Activated CD4-positive, alpha-beta T cell treated with anti-CD3 and anti-CD28 coated beads for 48 hours (primary cell): ENCODE data around the gene DDAH1.
"Not testable (repeated sequence)": the region's sequence is repeated elsewhere in the genome, so short reads cannot be mapped to it uniquely, and the experiment has no call there.

Experiments used
- DNase-seq: peaks from one replicate; pipeline ENCODE4 v3.0.0-alpha.2; 2020

DDAH1 gene

DNA sequence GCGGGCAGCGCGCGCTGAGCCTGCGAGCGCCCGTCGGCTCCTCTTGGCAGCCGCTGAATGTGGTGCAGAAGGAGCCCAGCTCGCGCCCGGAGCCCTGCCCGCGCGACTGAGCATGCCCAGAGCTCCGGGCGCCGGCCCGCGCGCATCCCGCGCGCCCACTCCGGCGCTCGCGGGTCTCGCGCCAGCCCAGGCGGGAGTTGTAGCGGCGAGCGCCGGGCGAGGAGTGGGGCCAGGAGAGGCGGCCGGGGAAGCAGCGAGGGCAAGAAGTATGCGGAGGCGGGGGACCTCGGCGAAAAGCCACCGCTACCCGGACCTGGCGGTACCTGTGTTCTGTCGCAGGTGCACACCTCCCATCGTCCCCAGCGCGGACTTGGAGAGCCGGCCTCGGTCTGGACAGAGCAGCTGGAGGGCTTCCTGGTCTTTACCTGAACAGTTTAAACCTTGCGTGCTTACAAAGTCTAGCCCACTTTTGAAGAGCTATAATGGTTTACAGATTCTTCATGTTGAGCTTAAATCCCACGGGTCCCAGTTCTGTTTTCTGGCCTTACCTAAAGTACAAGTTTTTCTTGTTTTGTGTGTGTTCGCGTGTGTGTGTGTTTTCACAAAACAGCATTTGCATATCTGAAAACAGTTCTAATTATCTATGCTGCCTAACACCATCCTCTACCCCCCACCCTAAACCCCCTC lies at the start of gene DDAH1:
Gene DDAH1 (minus strand): TSS at position 61 of the 687 bp plus-strand sequence. CDS start 114 bp downstream, outside the sequence.
- DNase-seq, result peak; percentile 11

GRCh38 chr1:85513998-85514397 lies 49.0 kb upstream of the DDAH1 start:
- DNase-seq, result not testable (repeated sequence)

DNA sequence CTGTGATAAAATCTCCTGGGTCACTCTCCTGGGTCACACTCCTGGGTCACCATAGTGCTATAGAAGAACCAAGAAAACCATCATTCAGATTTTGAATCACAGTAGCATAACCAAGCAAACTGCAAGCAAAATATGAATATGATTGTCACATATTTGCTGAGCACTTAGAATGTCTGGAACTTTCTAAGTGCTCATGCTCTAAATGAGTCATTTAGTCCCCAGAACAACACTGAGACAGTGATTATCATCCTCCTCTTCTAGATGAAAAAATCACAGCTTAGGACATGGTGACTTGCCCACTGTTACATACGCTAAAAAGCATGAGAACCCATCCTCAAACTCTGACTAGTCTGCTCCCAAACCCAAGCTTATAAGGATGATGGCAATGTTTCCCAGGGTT lies 39.5 kb upstream of the DDAH1 start:
- no peak for DNase-seq

GRCh38 chr1:85502625-85503083 lies 37.7 kb upstream of the DDAH1 start:
- no peak for DNase-seq

GRCh38 chr1:85502171-85502570 lies 37.2 kb upstream of the DDAH1 start:
- no peak for DNase-seq

DNA sequence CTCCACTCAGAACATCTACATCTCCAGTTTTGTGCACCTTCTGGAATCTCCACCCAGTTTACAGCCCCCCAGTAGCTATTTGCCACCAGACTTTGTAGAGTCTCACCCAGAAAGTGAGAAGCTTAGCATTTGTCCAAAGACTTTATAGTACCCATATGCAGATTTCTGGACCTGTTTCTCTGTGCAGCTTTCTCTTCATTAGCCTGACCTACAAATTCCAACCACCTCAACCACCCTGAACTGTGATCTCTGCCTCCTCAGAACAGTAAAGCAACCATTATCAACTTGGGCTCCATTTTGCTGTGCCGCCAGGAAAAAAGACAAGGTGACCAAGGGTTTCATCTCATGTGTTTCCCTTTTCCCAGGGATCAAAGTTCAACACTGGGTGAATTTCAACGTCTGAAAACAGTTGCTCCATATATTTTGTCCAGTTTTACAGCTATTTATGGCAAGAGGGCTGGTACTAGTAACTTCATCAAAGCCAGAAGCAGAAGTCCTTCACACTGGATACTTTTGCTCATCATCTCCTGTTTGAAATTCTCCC lies 36.5 kb upstream of the DDAH1 start:
- no peak for DNase-seq

DNA sequence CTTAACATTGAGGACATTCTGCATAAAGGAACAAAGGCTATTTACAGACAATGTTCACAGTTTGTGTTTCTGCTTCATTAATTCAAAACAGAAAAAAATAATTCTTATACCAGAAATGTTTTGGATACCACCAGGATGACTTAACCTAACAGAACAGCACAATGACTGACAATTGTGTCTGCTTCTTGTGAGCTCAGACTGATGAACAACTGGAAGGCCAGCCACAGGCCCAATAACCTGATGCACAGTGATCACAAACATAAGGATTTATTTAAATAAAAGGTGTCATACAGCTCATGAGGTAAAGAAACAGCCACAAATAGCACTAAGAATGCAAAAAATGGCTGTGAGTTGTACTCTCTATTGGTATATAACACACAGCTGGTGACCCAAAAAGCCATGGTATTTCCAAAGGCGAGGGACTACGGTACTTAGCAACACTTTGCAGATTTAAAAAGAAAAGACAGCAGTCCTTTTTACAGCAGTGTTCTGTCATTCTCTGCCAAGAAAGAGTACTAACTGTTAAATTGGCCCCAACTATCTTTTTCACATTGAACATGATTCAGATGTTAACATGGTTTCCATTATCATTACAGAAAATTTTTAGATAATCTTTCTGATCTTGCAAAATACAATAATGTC lies 32.1 kb upstream of the DDAH1 start:
- DNase-seq, result no peak

GRCh38 chr1:85495556-85495955 lies 30.6 kb upstream of the DDAH1 start:
- DNase-seq, result no peak

DNA sequence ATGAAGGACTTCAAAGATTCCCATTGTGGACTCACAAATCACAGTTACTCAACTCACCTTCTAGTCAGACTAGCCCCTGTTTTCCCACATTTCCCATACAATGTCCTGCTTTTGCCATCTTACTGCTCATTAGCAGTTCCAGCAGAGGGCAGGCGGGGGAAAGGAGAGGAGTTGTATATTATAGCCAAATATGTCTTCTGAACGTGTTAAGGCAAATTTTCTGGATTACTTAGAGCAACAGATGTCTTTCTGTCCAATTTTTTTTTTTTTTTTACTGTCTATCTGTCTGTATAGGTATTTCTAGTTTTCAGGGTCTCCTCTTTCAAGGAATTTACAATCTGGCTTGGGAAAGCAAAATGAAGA lies 29.9 kb upstream of the DDAH1 start:
- no peak for DNase-seq

GRCh38 chr1:85494074-85494903 lies 29.3 kb upstream of the DDAH1 start:
- no peak for DNase-seq

GRCh38 chr1:85490270-85490985 lies 25.5 kb upstream of the DDAH1 start:
- DNase-seq, result no peak

DNA sequence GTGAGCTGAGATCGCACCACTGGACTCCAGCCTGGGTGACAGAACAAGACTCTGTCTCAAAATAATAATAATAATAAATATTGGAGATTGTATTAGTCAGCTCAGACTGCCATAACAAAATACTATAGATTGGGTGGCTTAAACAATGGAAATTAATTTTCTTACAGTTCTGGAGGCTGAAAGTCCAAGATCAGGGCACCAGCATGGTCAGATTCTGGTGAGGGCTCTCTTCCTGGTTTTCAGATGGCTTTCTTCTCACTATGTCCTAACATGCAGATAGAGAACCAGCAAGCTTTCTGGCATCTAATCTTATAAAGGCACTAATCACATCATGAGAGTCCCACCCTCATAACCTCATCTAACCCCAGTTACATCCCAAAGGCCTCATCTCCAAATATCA lies 23.2 kb upstream of the DDAH1 start:
- DNase-seq, result no peak

- DNase-seq, result no peak
Measured at GRCh38 chr1:85485516-85485915, 20.6 kb upstream of the DDAH1 start.

GRCh38 chr1:85484716-85485115 lies 19.8 kb upstream of the DDAH1 start:
- DNase-seq, result no peak

GRCh38 chr1:85484264-85484663 lies 19.3 kb upstream of the DDAH1 start:
- no peak for DNase-seq

DNA sequence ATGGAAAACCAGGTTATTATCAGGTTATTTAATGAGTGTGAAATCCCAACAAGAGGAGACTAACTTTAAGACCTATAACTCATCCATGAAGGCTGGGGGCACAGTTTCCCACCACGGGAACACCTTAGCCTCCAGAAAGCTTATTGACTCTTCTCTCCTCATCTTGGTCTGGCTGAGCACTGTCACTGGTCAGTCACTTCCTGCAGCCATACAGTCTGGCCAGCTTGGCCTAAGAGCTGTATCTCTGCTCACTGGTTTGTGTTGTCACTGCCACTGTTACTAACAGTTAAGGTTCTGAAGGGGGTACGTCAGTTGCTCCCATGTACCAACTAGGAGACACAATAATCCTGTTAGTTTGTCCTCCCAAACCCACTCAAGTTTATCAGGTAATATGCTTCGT lies 16.7 kb upstream of the DDAH1 start:
- no peak for DNase-seq

DNA sequence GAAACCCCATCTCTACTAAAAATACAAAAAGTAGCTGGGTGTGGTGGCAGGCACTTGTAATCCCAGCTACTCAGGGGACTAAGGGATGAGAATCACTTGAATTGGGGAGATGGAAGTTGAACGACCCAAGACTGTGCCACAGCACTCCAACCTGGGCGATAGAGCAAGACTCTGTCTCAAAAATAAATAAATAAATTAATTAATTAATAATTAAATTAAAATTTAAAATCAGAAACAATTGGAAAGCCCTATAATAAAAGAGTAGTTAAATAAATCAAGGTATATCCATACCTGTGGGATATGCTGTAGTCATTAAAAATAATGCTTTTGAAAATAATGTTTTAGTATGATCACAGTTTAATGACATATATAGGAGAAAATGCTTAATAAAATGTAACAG lies 15.6 kb upstream of the DDAH1 start:
- no peak for DNase-seq

DNA sequence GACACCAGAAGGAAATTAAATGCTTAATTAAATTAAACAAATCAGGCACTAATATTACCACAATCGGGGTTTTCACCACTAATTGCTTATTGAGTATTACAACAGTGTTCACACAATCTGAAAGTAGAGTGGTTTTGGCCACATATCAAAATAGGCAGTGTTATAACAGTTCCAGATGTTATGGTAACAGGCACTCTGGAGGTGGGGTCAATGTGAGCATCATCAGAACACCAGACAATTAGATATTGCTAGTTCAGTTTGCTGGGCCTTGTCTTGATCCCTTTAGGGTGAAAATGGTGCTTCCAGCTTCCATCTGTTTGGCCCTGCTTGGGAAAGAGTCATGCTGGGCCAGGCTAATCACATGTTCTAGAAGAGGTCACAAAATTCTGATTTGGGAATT lies 14.5 kb upstream of the DDAH1 start:
- no peak for DNase-seq

DNA sequence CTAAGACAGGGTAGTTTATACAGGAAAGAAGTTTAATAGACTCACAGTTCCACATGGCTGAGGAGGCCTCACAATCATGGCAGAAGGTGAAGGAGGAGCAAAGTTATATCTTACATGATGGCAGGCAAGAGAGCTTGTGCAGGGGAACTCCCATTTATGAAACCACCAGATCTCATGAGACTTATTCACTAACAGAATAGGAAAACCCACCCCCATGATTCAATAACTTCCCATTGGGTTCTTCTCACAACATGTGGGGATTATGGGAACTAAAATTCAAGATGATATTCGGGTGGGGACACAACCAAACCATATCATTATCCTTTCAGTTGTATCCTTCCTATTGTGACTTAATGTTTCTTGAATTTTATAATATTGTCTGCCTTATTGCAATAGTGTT lies 13.4 kb upstream of the DDAH1 start:
- DNase-seq, result no peak

DNA sequence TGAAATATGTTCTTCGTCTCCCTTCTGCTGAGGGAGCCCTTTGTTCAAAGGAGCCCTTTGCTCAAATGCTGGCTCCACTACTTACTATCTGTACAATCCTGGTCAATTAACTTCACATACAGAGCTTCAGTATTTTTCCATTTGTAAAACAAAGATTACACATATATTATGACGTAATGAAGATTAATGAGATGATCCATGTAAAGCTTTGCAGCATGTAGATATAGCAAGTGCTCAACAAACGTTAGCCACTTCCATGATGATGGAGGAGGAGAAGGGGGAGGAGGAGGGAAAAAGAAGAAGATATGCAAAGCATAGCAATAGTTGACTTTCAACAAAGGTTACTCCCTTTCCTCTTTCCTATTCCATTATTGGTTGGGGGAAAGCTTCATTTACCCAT lies 10.1 kb upstream of the DDAH1 start:
- no peak for DNase-seq

- no peak for DNase-seq
Measured at GRCh38 chr1:85473390-85473789, 8.4 kb upstream of the DDAH1 start.

GRCh38 chr1:85471558-85471957 lies 6.6 kb upstream of the DDAH1 start:
- DNase-seq, result no peak

GRCh38 chr1:85470130-85470529 lies 5.2 kb upstream of the DDAH1 start:
- not testable (repeated sequence) for DNase-seq
